ENCODE data around the gene CLIC1.

CLIC1 gene

DNA sequence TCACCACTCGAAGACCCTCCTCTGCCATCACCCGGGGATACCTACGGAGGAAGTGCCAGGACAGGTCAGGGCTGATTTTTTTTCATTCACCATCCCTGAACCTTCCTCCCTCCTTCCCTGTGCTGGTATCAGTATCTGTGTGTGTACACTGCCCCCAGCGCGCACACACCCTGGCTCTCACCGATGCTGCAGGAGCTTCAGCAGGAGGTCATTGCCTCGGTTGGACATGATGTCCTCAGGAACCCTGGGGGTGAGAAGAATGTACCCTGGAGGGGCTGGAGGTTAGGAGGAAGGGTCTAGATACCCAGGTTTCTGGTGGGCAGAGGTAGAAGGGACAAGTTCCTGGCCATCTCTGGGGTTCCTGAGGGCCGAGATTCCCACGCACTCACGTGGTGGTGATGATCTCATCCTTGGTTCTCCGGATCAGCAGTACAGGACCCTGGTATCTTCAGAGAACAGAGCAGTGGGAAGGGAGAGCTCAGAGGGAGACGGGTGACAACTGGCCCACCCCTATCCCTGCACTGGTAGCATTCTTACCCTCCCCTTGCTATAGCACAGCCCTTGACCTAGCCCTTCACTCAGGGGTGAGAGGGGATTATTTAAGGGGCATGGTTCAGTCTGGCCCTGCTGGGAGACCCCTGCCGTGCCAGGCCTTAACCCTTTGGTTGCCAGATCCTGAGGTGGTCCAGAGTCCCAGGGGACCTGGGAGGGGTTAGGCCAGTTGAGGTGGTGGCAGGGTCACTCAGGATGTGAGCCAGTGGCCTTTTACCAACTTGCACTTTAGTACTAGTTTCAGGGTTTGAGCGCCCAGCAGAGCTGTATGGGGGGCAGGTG, 48.3 kb downstream of the CLIC1 start:
- TF ChIP-seq, protein P1, sequence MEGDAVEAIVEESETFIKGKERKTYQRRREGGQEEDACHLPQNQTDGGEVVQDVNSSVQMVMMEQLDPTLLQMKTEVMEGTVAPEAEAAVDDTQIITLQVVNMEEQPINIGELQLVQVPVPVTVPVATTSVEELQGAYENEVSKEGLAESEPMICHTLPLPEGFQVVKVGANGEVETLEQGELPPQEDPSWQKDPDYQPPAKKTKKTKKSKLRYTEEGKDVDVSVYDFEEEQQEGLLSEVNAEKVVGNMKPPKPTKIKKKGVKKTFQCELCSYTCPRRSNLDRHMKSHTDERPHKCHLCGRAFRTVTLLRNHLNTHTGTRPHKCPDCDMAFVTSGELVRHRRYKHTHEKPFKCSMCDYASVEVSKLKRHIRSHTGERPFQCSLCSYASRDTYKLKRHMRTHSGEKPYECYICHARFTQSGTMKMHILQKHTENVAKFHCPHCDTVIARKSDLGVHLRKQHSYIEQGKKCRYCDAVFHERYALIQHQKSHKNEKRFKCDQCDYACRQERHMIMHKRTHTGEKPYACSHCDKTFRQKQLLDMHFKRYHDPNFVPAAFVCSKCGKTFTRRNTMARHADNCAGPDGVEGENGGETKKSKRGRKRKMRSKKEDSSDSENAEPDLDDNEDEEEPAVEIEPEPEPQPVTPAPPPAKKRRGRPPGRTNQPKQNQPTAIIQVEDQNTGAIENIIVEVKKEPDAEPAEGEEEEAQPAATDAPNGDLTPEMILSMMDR (conservative IDR thresholded peaks at IDR 0.05; ENCODE audit: low read length): no peak
- TF ChIP-seq EZH2phosphoT487 (IDR thresholded peaks at IDR 0.05; ENCODE audit: borderline replicate concordance): no peak
- Histone ChIP-seq H3K27me3 (ENCODE audit: insufficient read depth, low read length, poor library complexity, severe bottlenecking) (no peaks in the 10 kb centered on the region), H3F3A (ENCODE audit: low read depth) (no peaks in the 10 kb centered on the region), H4K20me1 (ENCODE audit: insufficient read depth, low read length, poor library complexity, severe bottlenecking) (no peaks in the 10 kb centered on the region), H2AFZ (ENCODE audit: low read length) (no peak overlapping the region), H3K36me3 (ENCODE audit: insufficient read depth, low read length) (peaks cover 70% of the 10 kb centered on the region; the same call in 1 of the 2 replicates), H3K4me2 (ENCODE audit: low read depth, low read length, poor library complexity, severe bottlenecking) (no peak overlapping the region), H3K79me2 (ENCODE audit: insufficient read depth, low read length) (no peaks in the 10 kb centered on the region), H3K9ac (ENCODE audit: low read depth, low read length, poor library complexity, severe bottlenecking) (no peak overlapping the region), H3K4me1 (ENCODE audit: insufficient read depth, low read length, poor library complexity, severe bottlenecking) (no peaks in the 10 kb centered on the region), H3K9me2 (replicated peaks; ENCODE audit: low read depth, low read length) (no peaks in the 10 kb centered on the region), H3K9me3 (ENCODE audit: insufficient read depth, low read depth, low read length) (no peaks in the 10 kb centered on the region), H3K4me3 (ENCODE audit: low read length, poor library complexity, severe bottlenecking) (no peak overlapping the region)

DNA sequence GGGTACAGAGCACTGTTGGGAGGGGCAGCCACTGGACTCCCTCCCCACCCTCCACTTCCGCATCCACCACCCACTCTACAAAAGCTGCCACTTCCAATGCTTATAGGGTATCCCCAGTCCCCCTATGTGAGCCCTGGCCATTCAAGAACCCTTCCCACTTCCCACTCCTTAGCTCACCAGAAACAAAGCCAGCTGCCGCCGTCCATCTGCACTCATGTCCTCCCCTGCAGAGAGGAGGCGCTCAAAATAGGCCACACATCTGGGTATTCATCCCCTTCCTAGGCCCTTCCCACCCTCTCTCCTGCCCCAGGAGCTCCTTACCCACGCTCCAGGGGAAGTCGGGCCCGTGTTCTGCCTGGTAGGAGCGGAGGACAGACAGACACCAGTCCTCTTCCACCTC, 49.0 kb downstream of the CLIC1 start:
- H3K9ac ChIP-seq (ENCODE audit: low read depth, low read length, poor library complexity, severe bottlenecking): no peak overlapping the region

DNA sequence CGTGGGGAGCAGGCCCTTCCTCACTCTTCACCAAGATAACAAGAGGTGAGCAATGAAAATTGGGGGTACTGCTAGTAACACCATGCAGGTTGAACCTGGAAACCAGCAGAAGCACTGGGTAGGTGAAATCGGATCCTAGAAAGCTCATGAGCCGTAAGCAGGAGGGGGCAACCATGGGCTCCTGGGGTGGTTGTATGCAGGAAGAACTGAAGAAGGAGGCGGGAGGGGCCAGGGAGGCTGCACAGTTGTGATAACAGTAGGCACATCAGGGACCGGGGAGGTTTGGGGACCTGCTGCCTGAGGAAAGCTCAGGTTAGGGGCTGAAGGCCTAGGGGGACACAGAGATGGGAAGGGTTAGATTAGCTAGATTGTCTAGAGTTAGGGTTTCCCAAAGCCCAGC, 49.8 kb downstream of the CLIC1 start:
- H4K20me1 ChIP-seq (ENCODE audit: insufficient read depth, low read length, poor library complexity, severe bottlenecking): no peaks in the 10 kb centered on the region
- H3K36me3 ChIP-seq (ENCODE audit: insufficient read depth, low read length): peaks cover 55% of the 10 kb centered on the region; the same call in 1 of the 2 replicates
- H3K9me2 ChIP-seq (replicated peaks; ENCODE audit: low read depth, low read length): no peaks in the 10 kb centered on the region
- no peaks in the 10 kb centered on the region for H3K4me1 ChIP-seq (ENCODE audit: insufficient read depth, low read length, poor library complexity, severe bottlenecking)
- no peak overlapping the region for H2AFZ ChIP-seq (ENCODE audit: low read length)
- no peak overlapping the region for H3K4me2 ChIP-seq (ENCODE audit: low read depth, low read length, poor library complexity, severe bottlenecking)
- no peaks in the 10 kb centered on the region for H3K9me3 ChIP-seq (ENCODE audit: insufficient read depth, low read depth, low read length)
- H3K4me3 ChIP-seq (ENCODE audit: low read length, poor library complexity, severe bottlenecking): no peak overlapping the region
- H3K9ac ChIP-seq (ENCODE audit: low read depth, low read length, poor library complexity, severe bottlenecking): no peak overlapping the region
- TF ChIP-seq, protein P1 (conservative IDR thresholded peaks at IDR 0.05; ENCODE audit: low read length): no peak
- TF ChIP-seq EZH2phosphoT487 (IDR thresholded peaks at IDR 0.05; ENCODE audit: borderline replicate concordance): no peak
- no peaks in the 10 kb centered on the region for H3K79me2 ChIP-seq (ENCODE audit: insufficient read depth, low read length)
- no peaks in the 10 kb centered on the region for H3K27me3 ChIP-seq (ENCODE audit: insufficient read depth, low read length, poor library complexity, severe bottlenecking)
- H3F3A ChIP-seq (ENCODE audit: low read depth): no peaks in the 10 kb centered on the region

More for the DNA sequence above, 49.0 kb downstream of the CLIC1 start:
- no peak for TF ChIP-seq EZH2phosphoT487 (IDR thresholded peaks at IDR 0.05; ENCODE audit: borderline replicate concordance)
- TF ChIP-seq, protein P1 (conservative IDR thresholded peaks at IDR 0.05; ENCODE audit: low read length): no peak
- Histone ChIP-seq H3K9me3 (ENCODE audit: insufficient read depth, low read depth, low read length) (no peaks in the 10 kb centered on the region), H3F3A (ENCODE audit: low read depth) (no peaks in the 10 kb centered on the region), H3K4me1 (ENCODE audit: insufficient read depth, low read length, poor library complexity, severe bottlenecking) (no peaks in the 10 kb centered on the region), H3K9me2 (replicated peaks; ENCODE audit: low read depth, low read length) (no peaks in the 10 kb centered on the region), H3K79me2 (ENCODE audit: insufficient read depth, low read length) (no peaks in the 10 kb centered on the region), H4K20me1 (ENCODE audit: insufficient read depth, low read length, poor library complexity, severe bottlenecking) (no peaks in the 10 kb centered on the region), H3K27me3 (ENCODE audit: insufficient read depth, low read length, poor library complexity, severe bottlenecking) (no peaks in the 10 kb centered on the region), H3K4me2 (ENCODE audit: low read depth, low read length, poor library complexity, severe bottlenecking) (no peak overlapping the region), H3K36me3 (ENCODE audit: insufficient read depth, low read length) (peaks cover 62% of the 10 kb centered on the region; the same call in 1 of the 2 replicates), H2AFZ (ENCODE audit: low read length) (no peak overlapping the region), H3K4me3 (ENCODE audit: low read length, poor library complexity, severe bottlenecking) (no peak overlapping the region)

Measured in Loucy (cell line).